SK-N-MC (cell line): ENCODE data around the gene TRIM8.

ENCODE experiments used
- DNase-seq: peaks from one replicate; pipeline ENCODE4 v3.0.0-alpha.2; 2011; ENCODE audit warnings: low read depth, low spot score
- H3K27ac ChIP-seq: fragments of 200-600 bp; sonication (generic); 2 replicates; pipeline ENCODE4 v1.5.1; 2016; ENCODE audit warnings: mixed run types
- H3K36me3 ChIP-seq: fragments of 200-600 bp; sonication (generic); 2 replicates; pipeline ENCODE4 v1.6.1; 2017; ENCODE audit warnings: antibody characterized with exemption, low read length, mixed read lengths; ENCODE audit not compliant: insufficient read depth
- H3K4me3 ChIP-seq: fragments of 200-600 bp; sonication (generic); 2 replicates; pipeline ENCODE4 v1.5.1; 2016
- H3K9ac ChIP-seq: fragments of 200-600 bp; sonication (generic); 2 replicates; pipeline ENCODE4 v1.8.0; 2017; ENCODE audit warnings: mixed run types, mixed read lengths; ENCODE audit not compliant: insufficient read length
- H3K9me3 ChIP-seq: fragments of 200-600 bp; sonication (generic); 2 replicates; pipeline ENCODE4 v1.6.1; 2017; ENCODE audit warnings: low read depth, mild to moderate bottlenecking, antibody characterized with exemption, low read length, moderate library complexity, mixed read lengths
- EZH2 ChIP-seq: fragments of 200-600 bp; sonication (generic); IDR thresholded peaks from one replicate; pipeline ENCODE4 v1.6.1; 2017; ENCODE audit warnings: antibody characterized with exemption
- FOXP2 ChIP-seq: optimal IDR thresholded peaks from 2 replicates; pipeline ENCODE3; 2011; ENCODE audit warnings: mild to moderate bottlenecking, moderate library complexity; ENCODE audit not compliant: insufficient read depth; ENCODE audit errors: extremely low read length, control extremely low read depth
- POLR2AphosphoS5 ChIP-seq: IDR thresholded peaks from 2 replicates; pipeline ENCODE4 v1.6.1; 2012; ENCODE audit warnings: mild to moderate bottlenecking, low read depth, low read length, borderline replicate concordance

The TRIM8 gene

DNA sequence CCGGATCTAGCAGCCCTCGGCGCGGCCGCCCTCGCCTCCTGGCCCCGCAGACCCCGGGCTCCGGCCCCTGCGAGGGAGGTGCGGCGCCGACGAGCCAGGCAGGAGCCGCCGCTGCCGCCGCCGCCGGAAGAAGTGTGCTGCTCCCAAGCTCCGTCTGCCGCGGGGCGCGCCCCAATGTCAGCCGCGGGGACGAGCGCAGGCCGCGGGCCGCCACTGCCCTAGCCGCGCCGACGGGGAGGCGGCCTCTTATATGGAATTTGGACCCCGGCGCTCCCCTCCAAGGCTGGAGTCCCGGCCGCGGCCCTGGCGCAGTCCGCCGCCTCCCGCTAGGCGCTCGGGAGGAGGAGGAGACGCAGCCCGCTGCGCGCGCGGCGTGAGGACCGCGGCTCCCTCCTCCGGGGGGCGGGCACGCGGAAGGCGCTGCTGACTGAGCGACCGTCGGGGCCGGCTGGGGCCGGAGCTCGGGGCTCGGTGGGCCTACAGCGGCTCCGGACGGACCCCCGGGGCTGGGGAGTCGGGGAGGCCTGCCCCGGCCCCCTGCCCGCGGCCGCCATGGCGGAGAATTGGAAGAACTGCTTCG is at the start of gene TRIM8:
Gene TRIM8, plus strand, starts transcription at position 414 of the 580 bp plus-strand sequence. Its CDS starts 139 bp downstream, at position 553.
- Histone ChIP-seq H3K9me3 (no peaks in the 10 kb centered on the region), H3K9ac (peak within 1 kb of the TSS; percentile 69), H3K27ac (no peak within 1 kb of the TSS), H3K36me3 (no peaks in the 10 kb centered on the region), H3K4me3 (peak within 1 kb of the TSS; percentile 83)
- no peak for TF ChIP-seq POLR2AphosphoS5
- no peak for TF ChIP-seq FOXP2
- no peak for TF ChIP-seq EZH2
- DNase-seq, result no peak

DNA sequence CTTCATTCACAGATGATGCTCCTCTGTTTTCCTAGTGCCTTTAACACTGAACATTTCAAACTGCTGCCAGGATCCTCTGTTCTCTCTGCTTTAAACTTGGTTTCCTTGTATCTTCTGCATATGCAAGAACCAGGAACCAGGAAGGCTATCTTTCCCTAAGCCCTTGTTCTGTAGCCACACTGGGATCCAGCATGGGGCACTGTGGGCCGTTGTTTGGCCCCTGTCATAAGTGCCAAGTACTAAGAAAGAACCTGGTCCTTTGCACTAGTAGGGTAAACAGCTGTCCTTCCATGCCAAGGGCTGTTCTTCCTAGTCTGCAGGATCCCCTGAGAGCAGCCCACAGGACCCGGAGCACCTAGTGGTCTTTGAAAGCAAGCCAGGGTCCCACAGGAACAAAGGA is 49.0 kb upstream of the TRIM8 start:
- DNase-seq, result no peak
- no peak overlapping the region for H3K4me3 ChIP-seq
- no peak overlapping the region for H3K27ac ChIP-seq
- no peak for TF ChIP-seq POLR2AphosphoS5
- TF ChIP-seq FOXP2, result no peak
- TF ChIP-seq EZH2, result no peak
- no peak overlapping the region for H3K9ac ChIP-seq
- H3K9me3 ChIP-seq, result no peaks in the 10 kb centered on the region
- no peaks in the 10 kb centered on the region; the same call in 1 of the 2 replicates for H3K36me3 ChIP-seq

DNA sequence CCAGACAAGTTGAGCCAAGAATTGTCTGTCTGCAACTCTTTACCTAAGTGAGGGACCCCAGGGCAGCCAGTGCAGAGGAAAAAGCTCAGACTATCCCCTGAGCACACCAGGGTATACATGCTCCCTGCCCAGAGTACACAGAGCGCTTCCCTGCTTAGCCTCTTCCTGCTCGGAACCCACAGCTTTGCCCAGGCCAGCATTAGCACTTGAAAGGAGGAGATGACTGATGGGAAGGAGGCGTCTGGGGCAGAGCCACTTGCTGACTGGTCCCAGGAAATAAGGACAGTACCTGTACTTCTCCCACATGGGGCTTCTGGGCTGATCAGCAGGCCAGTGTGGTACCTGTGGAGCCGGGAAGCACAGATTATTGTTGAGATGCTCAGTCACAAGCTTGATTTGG is 48.4 kb upstream of the TRIM8 start:
- no peak overlapping the region for H3K9ac ChIP-seq
- H3K9me3 ChIP-seq, result no peaks in the 10 kb centered on the region
- no peaks in the 10 kb centered on the region; the same call in 1 of the 2 replicates for H3K36me3 ChIP-seq
- no peak overlapping the region for H3K27ac ChIP-seq
- no peak for DNase-seq
- TF ChIP-seq POLR2AphosphoS5 (no peak), EZH2 (no peak), FOXP2 (no peak)
- no peak overlapping the region for H3K4me3 ChIP-seq

- Histone ChIP-seq H3K4me3 (no peak overlapping the region), H3K36me3 (no peaks in the 10 kb centered on the region; the same call in 1 of the 2 replicates), H3K27ac (no peak overlapping the region), H3K9ac (no peak overlapping the region), H3K9me3 (no peaks in the 10 kb centered on the region)
- no peak for DNase-seq
- no peak for TF ChIP-seq FOXP2
- no peak for TF ChIP-seq POLR2AphosphoS5
- no peak for TF ChIP-seq EZH2
These were observed 47.7 kb upstream of the TRIM8 start for GRCh38 chr10:102596506-102596971.

- no peak overlapping the region for H3K4me3 ChIP-seq
- no peaks in the 10 kb centered on the region for H3K9me3 ChIP-seq
- TF ChIP-seq EZH2 (no peak), POLR2AphosphoS5 (no peak), FOXP2 (no peak)
- H3K9ac ChIP-seq, result no peak overlapping the region
- H3K36me3 ChIP-seq, result no peaks in the 10 kb centered on the region; the same call in 1 of the 2 replicates
- H3K27ac ChIP-seq, result no peak overlapping the region
- no peak for DNase-seq
These were observed 46.9 kb upstream of the TRIM8 start for GRCh38 chr10:102597131-102597991.

GRCh38 chr10:102598243-102598642 is 46.0 kb upstream of the TRIM8 start:
- Histone ChIP-seq H3K36me3 (no peaks in the 10 kb centered on the region; the same call in 1 of the 2 replicates), H3K9me3 (no peaks in the 10 kb centered on the region), H3K4me3 (no peak overlapping the region), H3K9ac (no peak overlapping the region), H3K27ac (no peak overlapping the region)
- TF ChIP-seq POLR2AphosphoS5, result no peak
- TF ChIP-seq FOXP2, result no peak
- no peak for TF ChIP-seq EZH2
- DNase-seq, result no peak

DNA sequence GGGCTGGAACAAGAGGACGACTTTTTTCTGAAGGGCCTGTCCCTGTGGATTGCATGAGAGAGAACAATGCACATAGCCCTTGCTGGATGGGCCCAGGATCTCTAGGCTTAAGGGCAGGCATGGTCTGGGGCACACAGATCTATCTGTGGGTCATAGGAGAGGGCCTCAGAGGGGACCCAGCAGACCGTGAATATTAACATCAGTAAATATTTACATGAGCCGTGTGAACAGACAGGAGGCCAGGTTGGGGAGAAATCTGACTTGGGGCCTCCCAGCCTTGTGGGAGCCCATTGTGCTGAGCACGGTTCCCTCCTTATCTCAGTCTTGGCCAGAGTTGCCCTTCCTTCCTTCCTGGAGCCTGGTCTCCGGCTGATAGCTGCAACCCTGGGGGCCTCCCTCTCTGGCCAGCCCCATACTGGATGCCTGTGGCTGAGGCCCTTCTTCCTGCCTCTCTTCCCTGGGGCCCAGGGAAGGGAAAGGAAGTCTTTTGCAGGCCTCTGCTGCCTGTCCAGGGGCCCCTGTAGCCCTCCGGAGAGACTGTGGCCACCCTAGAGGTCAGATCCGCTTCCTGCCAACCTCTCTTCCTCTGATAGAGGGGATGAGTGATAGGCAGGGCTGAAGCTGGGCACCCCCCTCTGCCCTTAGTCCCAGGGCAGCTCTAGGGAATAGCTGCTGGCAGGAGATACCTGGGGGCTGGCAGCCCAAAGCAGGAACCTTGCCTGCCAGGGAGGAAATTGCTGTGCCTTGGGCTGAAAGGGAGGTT is 44.5 kb upstream of the TRIM8 start:
- DNase-seq, result no peak
- TF ChIP-seq EZH2 (no peak), FOXP2 (no peak), POLR2AphosphoS5 (no peak)
- Histone ChIP-seq H3K36me3 (no peaks in the 10 kb centered on the region; the same call in 1 of the 2 replicates), H3K9ac (no peak overlapping the region), H3K9me3 (no peaks in the 10 kb centered on the region), H3K27ac (no peak overlapping the region), H3K4me3 (no peak overlapping the region)

GRCh38 chr10:102600816-102601215 is 43.5 kb upstream of the TRIM8 start:
- Histone ChIP-seq H3K27ac (no peak overlapping the region), H3K4me3 (no peak overlapping the region), H3K9me3 (no peaks in the 10 kb centered on the region), H3K9ac (no peak overlapping the region), H3K36me3 (no peaks in the 10 kb centered on the region; the same call in 1 of the 2 replicates)
- DNase-seq, result no peak
- TF ChIP-seq FOXP2, result no peak
- TF ChIP-seq POLR2AphosphoS5, result no peak
- no peak for TF ChIP-seq EZH2
